T-cell (primary cell): ENCODE results near the gene CCNG1. TPM values are rescaled to one million over a fixed set of nuclear protein-coding genes. Genes with fewer than 3 reads are reported as not detected.
"Not testable (repeated sequence)": the region's sequence is repeated elsewhere in the genome, so short reads cannot be mapped to it uniquely, and the experiment has no call there.

Experiments
- ATAC-seq, 4 experiments: fragments of 200-7000 bp in 3 of 4; fragments of 150-1000 bp in 1 of 4; cut with Tn5 transposase; replicated peaks in 1 of 4; 1 replicate in 3 of 4; 2 replicates in 1 of 4; pipeline ENCODE4 v1.10.0; 2021; ENCODE audit warnings: moderate library complexity in 3 of 4, mild to moderate bottlenecking in 2 of 4, moderate number of reproducible peaks in 1 of 4
- CTCF ChIA-PET, 2 donors: fragments of 300-600 bp; sonication (Branson Sonifier 250); formaldehyde crosslinking; loops; one replicate each; lab custom pipeline; 2022; ENCODE audit warnings: antibody characterized with exemption in 2 of 2; lab: Charles Lee
- POLR2A ChIA-PET, 2 donors: fragments of 300-600 bp; sonication (Branson Sonifier 250); formaldehyde crosslinking; loops; one replicate each; lab custom pipeline; 2022; ENCODE audit warnings: antibody characterized with exemption in 2 of 2; lab: Charles Lee
- DNase-seq, 35 experiments: peaks; one replicate each; pipeline versions ENCODE4 v3.0.0 to v3.0.0-alpha.2; 2013 to 2023
- H3K27ac ChIP-seq: one replicate; pipeline ENCODE4 v1.5.1; 2013; ENCODE audit warnings: low read length
- H3K27me3 ChIP-seq, 2 experiments: replicated peaks in 1 of 2; 1 replicate in 1 of 2; 2 replicates in 1 of 2; pipeline versions ENCODE4 v1.6.1 to v1.7.0; 2013; ENCODE audit warnings: low read length in 1 of 2, mixed read lengths in 1 of 2; ENCODE audit not compliant: control insufficient read depth in 2 of 2, insufficient read depth in 2 of 2; ENCODE audit errors: extremely low read depth in 1 of 2
- H3K36me3 ChIP-seq, 2 donors: 1 replicate in 1 of 2; 2 replicates in 1 of 2; pipeline versions ENCODE4 v1.6.1 to v1.7.0; 2013; ENCODE audit warnings: low read length in 1 of 2; ENCODE audit not compliant: control insufficient read depth in 2 of 2, insufficient read depth in 1 of 2; ENCODE audit errors: extremely low read depth in 1 of 2
- H3K4me1 ChIP-seq, 2 experiments: 1 replicate in 1 of 2; 2 replicates in 1 of 2; pipeline versions ENCODE4 v1.6.1 to v1.7.0; 2013; ENCODE audit warnings: low read length in 2 of 2, mixed read lengths in 1 of 2; ENCODE audit not compliant: insufficient read depth in 2 of 2, control insufficient read depth in 1 of 2; ENCODE audit errors: extremely low read depth in 1 of 2
- H3K4me3 ChIP-seq, 2 donors: 1 replicate in 1 of 2; 2 replicates in 1 of 2; pipeline versions ENCODE4 v1.5.1 to v1.7.0; 2013; ENCODE audit warnings: mild to moderate bottlenecking in 2 of 2, low read length in 1 of 2, moderate library complexity in 1 of 2; ENCODE audit not compliant: control insufficient read depth in 1 of 2; ENCODE audit errors: extremely low read depth in 1 of 2
- H3K9me3 ChIP-seq: 2 replicates; pipeline ENCODE4 v1.7.0; 2013
- H3K27ac Mint-ChIP-seq, 2 donors: one replicate each; pipeline ENCODE4 v1.8.0; 2020 to 2021; ENCODE audit warnings: mild to moderate bottlenecking in 2 of 2, mixed read lengths in 2 of 2
- H3K27me3 Mint-ChIP-seq, 2 donors: one replicate each; pipeline ENCODE4 v1.8.0; 2021 to 2022; ENCODE audit warnings: mixed read lengths in 2 of 2
- H3K36me3 Mint-ChIP-seq: one replicate; pipeline ENCODE4 v1.8.0; 2021; ENCODE audit warnings: mixed read lengths
- H3K4me1 Mint-ChIP-seq, 3 donors: one replicate each; pipeline ENCODE4 v1.8.0; 2020 to 2022; ENCODE audit warnings: mixed read lengths in 3 of 3, mild to moderate bottlenecking in 1 of 3
- H3K4me3 Mint-ChIP-seq, 3 donors: one replicate each; pipeline ENCODE4 v1.8.0; 2020 to 2022; ENCODE audit warnings: mild to moderate bottlenecking in 3 of 3, mixed read lengths in 3 of 3, moderate library complexity in 3 of 3
- H3K9me3 Mint-ChIP-seq, 3 donors: one replicate each; pipeline ENCODE4 v1.8.0; 2020 to 2022; ENCODE audit warnings: mixed read lengths in 3 of 3
- WGBS: methylation state at CpG from one replicate; pipeline ENCODE4 v1.1.5; 2013; ENCODE audit warnings: missing lambda C conversion rate; ENCODE audit not compliant: insufficient coverage; 5-methylcytosine and 5-hydroxymethylcytosine counted together
- total RNA-seq, 35 experiments: library from RNA in 6 of 35; stranded (reverse) in 6 of 35; fragments of 120-200 nt in 1 of 35; gene quantifications; one replicate each; pipeline versions ENCODE4 v1.2.1 to v1.2.4 and lab custom pipeline; 2013 to 2026

CCNG1 gene
- total RNA-seq, 5 donors from 2014 or later (not counting 1 experiment from before 2014, with no cell fraction given), result 108 to 129 (median 112) TPM

- peaks cover 5 to 12% (median 12%) of the 10 kb centered on the region in 3 donors for H3K4me1 Mint-ChIP-seq
- H3K36me3 ChIP-seq, result peaks cover 3 to 50% of the 10 kb centered on the region in 2 donors
- no peaks in the 10 kb centered on the region for H3K4me1 ChIP-seq
- peaks cover 45% of the 10 kb centered on the region for H3K36me3 Mint-ChIP-seq
- ATAC-seq (no peak), DNase-seq (no peak)
- no peak overlapping the region for H3K27ac ChIP-seq
- H3K27ac Mint-ChIP-seq, result peak overlapping the region; percentile 28 to 56
- no peaks in the 10 kb centered on the region for H3K9me3 ChIP-seq
- no peaks in the 10 kb centered on the region for H3K27me3 ChIP-seq
- no peak overlapping the region for H3K4me3 Mint-ChIP-seq
- no peak overlapping the region for H3K4me3 ChIP-seq
- H3K27me3 Mint-ChIP-seq, result no peaks in the 10 kb centered on the region
- H3K9me3 Mint-ChIP-seq, result no peaks in the 10 kb centered on the region
- ChIA-PET POLR2A (interaction anchor here (0.7 to 1.2 kb wide), 3 partner anchors 9 to 13 kb away, joined by 4 to 10 read pairs (median 10); partner anchors contain the start of gene HMMR (in 1 of the 2)), CTCF (no interaction called here)
These were observed 9.8 kb downstream of the CCNG1 start for GRCh38 chr5:163447191-163447590.

DNA sequence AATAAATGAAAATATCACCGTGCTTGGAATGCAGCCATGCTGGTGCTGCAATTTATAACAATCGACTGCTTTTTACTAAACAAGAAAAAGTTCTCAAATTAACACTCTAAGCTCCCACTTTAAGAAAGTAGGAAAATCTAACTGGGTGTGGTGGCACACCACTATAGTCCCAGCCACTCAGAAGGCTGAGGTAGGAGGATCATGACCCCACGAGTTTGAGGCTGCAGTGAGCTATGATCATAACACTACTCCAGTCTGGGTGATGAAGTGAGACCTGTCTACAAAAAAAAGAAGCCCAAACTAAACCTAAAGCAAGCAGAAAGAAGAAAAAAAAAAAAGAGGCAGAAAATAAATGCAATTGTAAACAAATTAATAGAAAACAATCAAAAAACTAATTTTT is 10.5 kb downstream of the CCNG1 start:
- no peak for ATAC-seq
- DNase-seq, result no peak
- CTCF ChIA-PET, result interaction anchor here in 1 of 2 donors (0.7 kb wide), 1 partner anchor 111 kb away, joined by 3 read pairs; no protein-coding TSS in a partner anchor
- no peak overlapping the region for H3K4me3 Mint-ChIP-seq
- Histone ChIP-seq H3K9me3 (no peaks in the 10 kb centered on the region), H3K36me3 (peaks cover 0 to 43% of the 10 kb centered on the region in 2 donors), H3K4me3 (no peak overlapping the region), H3K27me3 (no peaks in the 10 kb centered on the region), H3K27ac (no peak overlapping the region), H3K4me1 (no peaks in the 10 kb centered on the region)
- H3K9me3 Mint-ChIP-seq, result no peaks in the 10 kb centered on the region
- POLR2A ChIA-PET, result interaction anchor here (0.8 to 1.2 kb wide), 2 partner anchors 10 to 12 kb away, joined by 4 to 10 read pairs; partner anchors contain the start of gene HMMR (in 1 of the 2)
- H3K27ac Mint-ChIP-seq, result peak overlapping the region in 1 of 2 donors; percentile 38
- peaks cover 5 to 14% (median 11%) of the 10 kb centered on the region in 3 donors for H3K4me1 Mint-ChIP-seq
- no peaks in the 10 kb centered on the region for H3K27me3 Mint-ChIP-seq
- WGBS, result no CpG with 5 or more reads among the region's 3 CpGs
- peaks cover 42% of the 10 kb centered on the region for H3K36me3 Mint-ChIP-seq

GRCh38 chr5:163448491-163448890 is 11.1 kb downstream of the CCNG1 start:
- Histone ChIP-seq H3K27ac (no peak overlapping the region), H3K4me3 (no peak overlapping the region), H3K36me3 (peaks cover 0 to 43% of the 10 kb centered on the region in 2 donors), H3K9me3 (no peaks in the 10 kb centered on the region), H3K27me3 (no peaks in the 10 kb centered on the region), H3K4me1 (no peaks in the 10 kb centered on the region)
- Mint-ChIP-seq H3K4me1 (peaks cover 5 to 14% (median 12%) of the 10 kb centered on the region in 3 donors), H3K4me3 (no peak overlapping the region), H3K27me3 (no peaks in the 10 kb centered on the region), H3K27ac (peak overlapping the region; percentile 54 to 71), H3K36me3 (peaks cover 43% of the 10 kb centered on the region), H3K9me3 (no peaks in the 10 kb centered on the region)
- no peak for DNase-seq
- ATAC-seq, result no peak
- ChIA-PET CTCF (interaction anchor here in 1 of 2 donors (1.4 to 1.9 kb wide), 2 partner anchors 8 to 10 kb away, joined by 5 to 13 read pairs; partner anchors contain the start of gene CCNG1), POLR2A (no interaction called here)

DNA sequence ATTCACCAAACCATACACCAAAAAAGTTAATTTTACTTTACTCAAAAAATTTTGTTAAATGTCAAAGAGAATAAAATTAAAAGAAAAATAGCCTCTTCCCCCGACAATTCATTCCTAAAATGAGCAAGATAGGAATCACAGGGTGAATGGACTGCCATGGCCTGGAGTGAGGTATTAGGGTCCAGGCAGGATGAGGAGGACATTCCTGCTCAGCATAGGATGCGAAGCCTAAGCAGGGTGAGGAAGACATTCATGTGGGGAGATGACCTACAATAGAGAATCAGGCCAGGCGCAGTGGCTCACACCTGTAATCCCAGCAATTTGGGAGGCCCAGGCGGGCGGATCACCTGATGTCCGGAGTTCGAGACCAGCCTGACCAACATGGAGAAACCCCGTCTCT is 14.1 kb downstream of the CCNG1 start:
- Mint-ChIP-seq H3K27ac (no peak overlapping the region), H3K9me3 (no peaks in the 10 kb centered on the region), H3K36me3 (peaks cover 54% of the 10 kb centered on the region), H3K27me3 (no peaks in the 10 kb centered on the region), H3K4me1 (peaks cover 19 to 24% (median 23%) of the 10 kb centered on the region in 3 donors), H3K4me3 (no peak overlapping the region)
- H3K4me3 ChIP-seq, result no peak overlapping the region
- DNase-seq (no peak), ATAC-seq (no peak)
- no peaks in the 10 kb centered on the region for H3K9me3 ChIP-seq
- ChIA-PET CTCF (no interaction called here), POLR2A (no interaction called here)
- no peak overlapping the region for H3K27ac ChIP-seq
- H3K36me3 ChIP-seq, result peaks cover 0 to 39% of the 10 kb centered on the region in 2 donors
- no peaks in the 10 kb centered on the region for H3K4me1 ChIP-seq
- WGBS, result 100% methylated on average over 5 of the region's 8 CpGs
- H3K27me3 ChIP-seq, result no peaks in the 10 kb centered on the region

DNA sequence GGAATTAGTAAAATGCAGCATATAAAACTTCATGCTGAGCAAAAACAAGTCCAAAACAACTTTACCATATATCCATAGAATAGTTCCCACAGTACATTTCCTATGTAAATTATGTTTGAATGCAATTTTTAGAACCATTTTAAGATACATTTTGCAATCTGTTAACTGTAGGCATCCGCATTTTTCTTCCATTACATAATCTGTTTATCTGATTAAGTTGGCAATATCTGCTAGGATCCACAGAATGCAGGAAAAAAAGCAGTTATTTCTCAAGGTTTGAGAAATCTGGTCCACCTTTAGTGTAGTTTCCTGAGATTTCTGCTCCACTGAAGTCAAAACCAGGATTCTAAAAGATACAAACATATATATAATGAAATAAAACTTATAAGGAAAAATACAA is 16.3 kb downstream of the CCNG1 start:
- Histone ChIP-seq H3K27ac (no peak overlapping the region), H3K4me3 (no peak overlapping the region), H3K27me3 (no peaks in the 10 kb centered on the region), H3K9me3 (no peaks in the 10 kb centered on the region), H3K4me1 (peaks cover 6 to 7% of the 10 kb centered on the region in 2 experiments), H3K36me3 (peaks cover 0 to 25% of the 10 kb centered on the region in 2 donors)
- no peaks in the 10 kb centered on the region for H3K27me3 Mint-ChIP-seq
- no peak overlapping the region for H3K4me3 Mint-ChIP-seq
- H3K9me3 Mint-ChIP-seq, result no peaks in the 10 kb centered on the region
- ATAC-seq (no peak), DNase-seq (no peak)
- H3K36me3 Mint-ChIP-seq, result peaks cover 37% of the 10 kb centered on the region
- no CpG with 5 or more reads among the region's 1 CpG for WGBS
- no peak overlapping the region for H3K27ac Mint-ChIP-seq
- POLR2A ChIA-PET, result interaction anchor here in 1 of 2 donors (0.6 kb wide), 1 partner anchor 15 kb away, joined by 3 read pairs; no protein-coding TSS in a partner anchor
- peaks cover 28 to 35% (median 30%) of the 10 kb centered on the region in 3 donors for H3K4me1 Mint-ChIP-seq
- CTCF ChIA-PET, result no interaction called here

GRCh38 chr5:163455406-163455805 is 18.0 kb downstream of the CCNG1 start:
- ChIA-PET CTCF (interaction anchor here (0.6 to 1.3 kb wide), 2 partner anchors 17 to 27 kb away, joined by 3 to 5 read pairs; no protein-coding TSS in a partner anchor), POLR2A (interaction anchor here in 1 of 2 donors (0.9 kb wide), 1 partner anchor 14 kb away, joined by 5 read pairs; no protein-coding TSS in a partner anchor)
- H3K27ac ChIP-seq, H3K9me3 ChIP-seq, H3K4me3 ChIP-seq, ATAC-seq, H3K9me3 Mint-ChIP-seq, H3K27me3 ChIP-seq, H3K27me3 Mint-ChIP-seq, DNase-seq: not testable (repeated sequence)
- Mint-ChIP-seq H3K4me1 (peaks cover 34 to 49% (median 37%) of the 10 kb centered on the region in 3 donors), H3K4me3 (peak overlapping the region in 1 of 3 donors; percentile 4), H3K27ac (peak overlapping the region in 1 of 2 donors; percentile 37), H3K36me3 (peaks cover 27% of the 10 kb centered on the region)
- Histone ChIP-seq H3K4me1 (peaks cover 11 to 12% of the 10 kb centered on the region in 2 experiments), H3K36me3 (peaks cover 0 to 23% of the 10 kb centered on the region in 2 donors)
- 100% methylated on average over 8 of the region's 17 CpGs for WGBS
